Heart left ventricle (tissue), 16 donors: Measurements from ENCODE around the gene RPL38. TPM values are rescaled to one million over a fixed set of nuclear protein-coding genes. Genes with fewer than 3 reads are reported as not detected.
"Not testable (repeated sequence)": the region's sequence is repeated elsewhere in the genome, so short reads cannot be mapped to it uniquely, and the experiment has no call there.

Experiments used
- ATAC-seq, 4 donors: fragments of 200-7000 bp; cut with Tn5 transposase; one replicate each; pipeline ENCODE4 v1.9.1; 2020 to 2022; ENCODE audit warnings: moderate library complexity in 4 of 4, mild to moderate bottlenecking in 3 of 4, moderate number of reproducible peaks in 1 of 4
- DNase-seq, 5 donors: peaks; one replicate each; pipeline ENCODE4 v3.0.0-alpha.2; 2020
- H3K27ac ChIP-seq, 12 donors: fragments of 200-600 bp; sonication (generic) in 4 of 12; one replicate each; pipeline versions ENCODE4 v1.5.0 to v1.8.0; 2016 to 2022; ENCODE audit warnings: mild to moderate bottlenecking in 2 of 12
- H3K27me3 ChIP-seq, 9 donors: fragments of 200-600 bp; sonication (generic) in 2 of 9; one replicate each; pipeline versions ENCODE4 v1.5.1 to v1.8.0; 2016 to 2022; ENCODE audit warnings: mild to moderate bottlenecking in 3 of 9
- H3K36me3 ChIP-seq, 9 donors: fragments of 200-600 bp; sonication (generic) in 2 of 9; one replicate each; pipeline versions ENCODE4 v1.5.0 to v1.8.0; 2018 to 2022; ENCODE audit warnings: mild to moderate bottlenecking in 2 of 9
- H3K4me1 ChIP-seq, 12 donors: fragments of 200-600 bp; sonication (generic) in 4 of 12; one replicate each; pipeline versions ENCODE4 v1.5.0 to v1.8.0; 2016 to 2022; ENCODE audit warnings: mild to moderate bottlenecking in 3 of 12
- H3K4me3 ChIP-seq, 12 donors: fragments of 200-600 bp; sonication (generic) in 4 of 12; one replicate each; pipeline versions ENCODE4 v1.5.0 to v1.8.0; 2017 to 2022; ENCODE audit warnings: mild to moderate bottlenecking in 9 of 12, moderate library complexity in 4 of 12
- H3K9me3 ChIP-seq, 12 donors: fragments of 200-600 bp; sonication (generic) in 4 of 12; one replicate each; pipeline versions ENCODE4 v1.5.0 to v1.8.0; 2016 to 2022; ENCODE audit warnings: mild to moderate bottlenecking in 1 of 12
- POLR2A ChIP-seq, 2 donors: fragments of 450-650 bp; IDR thresholded peaks; one replicate each; pipeline ENCODE4 v1.6.1; 2017; ENCODE audit warnings: antibody characterized with exemption in 2 of 2, mild to moderate bottlenecking in 2 of 2, moderate library complexity in 2 of 2
- WGBS, 4 donors: extraction: QIAGEN DNeasy Blood & Tissue Kit in 2 of 4; methylation state at CpG; one replicate each; pipeline versions ENCODE4 v1.1.5 to v1.1.7; 2013 to 2018; 5-methylcytosine and 5-hydroxymethylcytosine counted together
- intact Hi-C, 10 donors: fragments of 100-400 bp; cut with DNase I; formaldehyde crosslinking; loops; one replicate each; pipeline versions ENCODE4 v1.11.1 to v1.14.2; 2022
- polyA plus RNA-seq, 2 donors: library from polyadenylated mRNA; stranded (reverse); fragments of 200-250 nt; gene quantifications; one replicate each; pipeline ENCODE4 v1.2.3, GENCODE V29; 2013
- total RNA-seq, 9 donors: library from RNA; depleted of rRNA in 2 of 9; stranded (reverse); fragments of >200 nt in 2 of 9; fragmentation: NEBNext Ultra II Directional in 3 of 9; extraction: Animal tissue kit (Norgen Biotek cat#: 25700) in 3 of 9; gene quantifications; one replicate each; pipeline versions ENCODE4 v1.1.0 to v1.2.4, GENCODE V29; 2016 to 2023
- TF ChIP-seq, protein P1 (sequence below), 12 donors: fragments of 200-600 bp; sonication (generic) in 4 of 12; IDR thresholded peaks; one replicate each; pipeline versions ENCODE4 v1.5.0 to v1.8.0; 2018 to 2022; ENCODE audit warnings: antibody characterized with exemption in 12 of 12, mild to moderate bottlenecking in 5 of 12
- donor health status: ischemic (EF 13 %, LVEDD 7.1; RV severe dilation, severe dysfunction).
- donor health status: healthy with polysubstance abuse.
- donor health status: DM: no; HTN: yes; CAD: no.
- donor health status: DM: no; HTN: no; CAD: no.
- donor health status: ischemic (EF 25% LVEDD 6.9; RV normal size, moderate dysfunction).
- donor health status: ischemic (EF 25% LVEDD 5.7; RV mildly dilated, moderate dysfunction).
- donor health status: healthy.
- donor health status: DM: yes; HTN: yes; CAD: no.
- donor health status: ischemic (EF 35%, LVEDD 5.7; RV mildly dilated, moderate dysfunction).
- donor health status: nonischemic (EF 11% LVEDD 7.7; RV severe dilation, severe dysfunction).
- donor health status: DM: yes; HTN: yes; CAD: no.
- donor health status: PGD.
- donor health status: ischemic (EF 29% LVEDD 5.4; RV normal size, mild dysfunction).
- donor health status: nonischemic (EF 23%, LVEDD 6.1; RV moderate dilation, normal function).

Gene RPL38
- total and polyA plus RNA-seq, 11 donors, result 244 to 1,830 (median 740) TPM

DNA sequence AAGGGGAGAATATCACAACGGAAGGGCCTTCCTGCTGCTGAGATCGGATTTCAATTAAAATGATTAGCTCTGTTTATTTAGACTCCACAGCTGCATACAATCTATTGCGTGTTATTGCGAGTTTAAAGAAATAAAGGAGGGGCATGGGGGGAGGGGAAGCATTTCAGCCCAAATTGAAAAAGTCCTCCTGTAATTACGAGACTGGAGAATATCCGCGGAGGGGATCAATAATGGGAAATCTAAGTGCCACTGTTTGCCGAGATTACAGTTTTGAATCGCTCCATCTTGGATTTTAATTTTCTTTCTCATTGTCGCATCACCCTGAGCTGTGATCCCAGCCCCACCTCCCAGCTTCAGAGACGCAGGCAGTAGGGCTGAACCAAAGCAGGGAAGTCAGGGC lies 15.7 kb upstream of the RPL38 start:
- TF ChIP-seq, protein P1, sequence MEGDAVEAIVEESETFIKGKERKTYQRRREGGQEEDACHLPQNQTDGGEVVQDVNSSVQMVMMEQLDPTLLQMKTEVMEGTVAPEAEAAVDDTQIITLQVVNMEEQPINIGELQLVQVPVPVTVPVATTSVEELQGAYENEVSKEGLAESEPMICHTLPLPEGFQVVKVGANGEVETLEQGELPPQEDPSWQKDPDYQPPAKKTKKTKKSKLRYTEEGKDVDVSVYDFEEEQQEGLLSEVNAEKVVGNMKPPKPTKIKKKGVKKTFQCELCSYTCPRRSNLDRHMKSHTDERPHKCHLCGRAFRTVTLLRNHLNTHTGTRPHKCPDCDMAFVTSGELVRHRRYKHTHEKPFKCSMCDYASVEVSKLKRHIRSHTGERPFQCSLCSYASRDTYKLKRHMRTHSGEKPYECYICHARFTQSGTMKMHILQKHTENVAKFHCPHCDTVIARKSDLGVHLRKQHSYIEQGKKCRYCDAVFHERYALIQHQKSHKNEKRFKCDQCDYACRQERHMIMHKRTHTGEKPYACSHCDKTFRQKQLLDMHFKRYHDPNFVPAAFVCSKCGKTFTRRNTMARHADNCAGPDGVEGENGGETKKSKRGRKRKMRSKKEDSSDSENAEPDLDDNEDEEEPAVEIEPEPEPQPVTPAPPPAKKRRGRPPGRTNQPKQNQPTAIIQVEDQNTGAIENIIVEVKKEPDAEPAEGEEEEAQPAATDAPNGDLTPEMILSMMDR (IDR thresholded peaks at IDR 0.05), result no peak
- TF ChIP-seq POLR2A (IDR thresholded peaks at IDR 0.05), result no peak
- Histone ChIP-seq H3K4me1 (peaks cover 0 to 4% (median 0%) of the 10 kb centered on the region in 12 donors), H3K27me3 (peaks cover 0 to 17% (median 0%) of the 10 kb centered on the region in 9 donors), H3K9me3 (no peaks in the 10 kb centered on the region), H3K36me3 (no peaks in the 10 kb centered on the region), H3K27ac (no peak overlapping the region), H3K4me3 (no peak overlapping the region)
- DNase-seq (no peak), ATAC-seq (no peak)
- intact Hi-C loops, result no loop called here
- WGBS, 4 donors, result 56 to 59% (median 58%) methylated on average over 11 of the region's 11 CpGs

GRCh38 chr17:74188687-74189086 lies 14.8 kb upstream of the RPL38 start:
- peaks cover 0 to 17% (median 0%) of the 10 kb centered on the region in 9 donors for H3K27me3 ChIP-seq
- ATAC-seq, intact Hi-C loops, H3K36me3 ChIP-seq, H3K27ac ChIP-seq, H3K4me3 ChIP-seq, H3K9me3 ChIP-seq, DNase-seq, H3K4me1 ChIP-seq: not testable (repeated sequence)
- WGBS, 4 donors, result 84 to 87% (median 86%) methylated on average over 4 of the region's 4 CpGs

- Histone ChIP-seq H3K27me3 (peaks cover 0 to 21% (median 4%) of the 10 kb centered on the region in 9 donors), H3K9me3 (no peaks in the 10 kb centered on the region), H3K36me3 (no peaks in the 10 kb centered on the region), H3K4me3 (no peak overlapping the region), H3K27ac (no peak overlapping the region), H3K4me1 (peaks cover 0 to 9% (median 0%) of the 10 kb centered on the region in 12 donors)
- intact Hi-C loops, result no loop called here
- DNase-seq, result no peak
- TF ChIP-seq POLR2A (IDR thresholded peaks at IDR 0.05), result no peak
- TF ChIP-seq, protein P1 (IDR thresholded peaks at IDR 0.05), result no peak
- 37 to 38% (median 38%) methylated on average over 2 of the region's 2 CpGs for WGBS, 4 donors
- peak; percentile 76 to 87 (median 81) for ATAC-seq
These were observed 13.3 kb upstream of the RPL38 start for GRCh38 chr17:74190154-74190553.

GRCh38 chr17:74190807-74191406 lies 12.6 kb upstream of the RPL38 start:
- H3K9me3 ChIP-seq, result no peaks in the 10 kb centered on the region
- no peak overlapping the region for H3K27ac ChIP-seq
- peaks cover 0 to 9% (median 0%) of the 10 kb centered on the region in 12 donors for H3K4me1 ChIP-seq
- ATAC-seq (peak in 1 of 4 donors; percentile 35), DNase-seq (no peak)
- no peak overlapping the region for H3K4me3 ChIP-seq
- H3K36me3 ChIP-seq, result no peaks in the 10 kb centered on the region
- TF ChIP-seq, protein P1 (IDR thresholded peaks at IDR 0.05), result no peak
- no peak for TF ChIP-seq POLR2A (IDR thresholded peaks at IDR 0.05)
- peaks cover 0 to 25% (median 9%) of the 10 kb centered on the region in 9 donors for H3K27me3 ChIP-seq
- intact Hi-C loops, result no loop called here
- WGBS, 4 donors, result 47 to 68% (median 53%) methylated on average over 5 to 6 of the region's 6 CpGs
